HepG2 (cell line): ENCODE data around the gene TMEFF1. TPM values are rescaled to one million over a fixed set of nuclear protein-coding genes. Genes with fewer than 3 reads are reported as not detected.
A peak's percentile ranks its signal among the peaks of the same experiment; 100 is the strongest.

ENCODE experiments used
- ADNP ChIP-seq: sonication (generic); formaldehyde crosslinking; IDR thresholded peaks from 2 replicates; pipeline ENCODE4 v1.4.0; 2020; ENCODE audit warnings: missing genetic modification reagents
- BRD4 ChIP-seq: sonication (generic); formaldehyde crosslinking; IDR thresholded peaks from 2 replicates; pipeline ENCODE4 v1.4.0; 2020; ENCODE audit warnings: missing genetic modification reagents
- HNRNPUL1 ChIP-seq: fragments of 200-400 bp; formaldehyde crosslinking; IDR thresholded peaks from 2 replicates; pipeline ENCODE4 v1.6.1; 2017; ENCODE audit warnings: low read depth, mild to moderate bottlenecking, low read length, moderate library complexity
- IKZF1 ChIP-seq: fragments of 450-650 bp; IDR thresholded peaks from 2 replicates; pipeline ENCODE4 v1.7.1; 2016
- MED13 ChIP-seq: sonication (generic); formaldehyde crosslinking; IDR thresholded peaks from 2 replicates; pipeline ENCODE4 v1.5.0; 2020; ENCODE audit warnings: missing genetic modification reagents
- MTA3 ChIP-seq: sonication (generic); formaldehyde crosslinking; IDR thresholded peaks from 2 replicates; pipeline ENCODE4 v1.4.0; 2020; ENCODE audit warnings: missing genetic modification reagents
- PATZ1 ChIP-seq: sonication (generic); formaldehyde crosslinking; IDR thresholded peaks from 2 replicates; pipeline ENCODE4 v1.4.0; 2020; ENCODE audit warnings: missing genetic modification reagents
- PAX8 ChIP-seq: sonication (generic); formaldehyde crosslinking; IDR thresholded peaks from 2 replicates; pipeline ENCODE4 v1.8.0; 2022; ENCODE audit warnings: mild to moderate bottlenecking, missing genetic modification reagents, borderline replicate concordance
- POLR2AphosphoS5 ChIP-seq: IDR thresholded peaks from 2 replicates; pipeline ENCODE4 v1.6.1; 2012; ENCODE audit warnings: low read depth, low read length
- PRPF4 ChIP-seq: fragments of 200-400 bp; formaldehyde crosslinking; IDR thresholded peaks from 2 replicates; pipeline ENCODE4 v1.6.1; 2016; ENCODE audit warnings: low read length, low read depth; ENCODE audit not compliant: poor library complexity, severe bottlenecking
- SALL1 ChIP-seq: sonication (generic); formaldehyde crosslinking; IDR thresholded peaks from 2 replicates; pipeline ENCODE4 v1.8.0; 2022; ENCODE audit warnings: mild to moderate bottlenecking, missing genetic modification reagents
- TBL1XR1 ChIP-seq: fragments of 150-350 bp; IDR thresholded peaks from 2 replicates; pipeline ENCODE4 v1.6.1; 2014; ENCODE audit warnings: borderline replicate concordance, low read length; ENCODE audit not compliant: partially characterized antibody
- THYN1 ChIP-seq: sonication (generic); formaldehyde crosslinking; IDR thresholded peaks from 2 replicates; pipeline ENCODE4 v1.8.1; 2023; ENCODE audit warnings: low read depth, mild to moderate bottlenecking, moderate library complexity, missing genetic modification reagents, borderline replicate concordance
- XRCC5 ChIP-seq: fragments of 200-400 bp; formaldehyde crosslinking; optimal IDR thresholded peaks from 2 replicates; pipeline ENCODE3; 2017; ENCODE audit warnings: mild to moderate bottlenecking, low read length
- ZMYM4 ChIP-seq: sonication (generic); formaldehyde crosslinking; IDR thresholded peaks from 2 replicates; pipeline ENCODE4 v1.8.1; 2023; ENCODE audit warnings: mild to moderate bottlenecking, missing genetic modification reagents
- ZNF180 ChIP-seq: sonication (generic); formaldehyde crosslinking; IDR thresholded peaks from 2 replicates; pipeline ENCODE4 v1.4.0; 2020; ENCODE audit warnings: low read depth, missing genetic modification reagents, borderline replicate concordance
- ZNF343 ChIP-seq: sonication (generic); formaldehyde crosslinking; IDR thresholded peaks from 2 replicates; pipeline ENCODE4 v1.4.0; 2020; ENCODE audit warnings: mild to moderate bottlenecking, missing genetic modification reagents
- ZNF383 ChIP-seq: sonication (generic); formaldehyde crosslinking; IDR thresholded peaks from 2 replicates; pipeline ENCODE4 v1.4.0; 2020; ENCODE audit warnings: missing genetic modification reagents, mild to moderate bottlenecking, borderline replicate concordance
- ZNF460 ChIP-seq: sonication (generic); formaldehyde crosslinking; IDR thresholded peaks from 2 replicates; pipeline ENCODE4 v1.5.1; 2020; ENCODE audit warnings: missing genetic modification reagents, mild to moderate bottlenecking, borderline replicate concordance
- ZNF512 ChIP-seq: sonication (generic); formaldehyde crosslinking; IDR thresholded peaks from 2 replicates; pipeline ENCODE4 v1.4.0; 2020; ENCODE audit warnings: mild to moderate bottlenecking, missing genetic modification reagents
- ZNF772 ChIP-seq: sonication (generic); formaldehyde crosslinking; IDR thresholded peaks from 2 replicates; pipeline ENCODE4 v1.5.0; 2020; ENCODE audit warnings: mild to moderate bottlenecking, missing genetic modification reagents
- ZNF781 ChIP-seq: sonication (generic); formaldehyde crosslinking; IDR thresholded peaks from 2 replicates; pipeline ENCODE4 v1.5.1; 2020; ENCODE audit warnings: borderline replicate concordance, mild to moderate bottlenecking, missing genetic modification reagents; ENCODE audit errors: not compliant biosample characterization
- polyA plus RNA-seq, 8 experiments: library from polyadenylated mRNA; depleted of rRNA in 3 of 8; stranded (reverse) in 7 of 8; unstranded in 1 of 8; fragments of >200 nt; fragmentation: Illumina TruSeq in 4 of 8; extraction: Trizol in 4 of 8; gene quantifications; 2 replicates each; pipeline versions ENCODE4 v1.2.1 to v1.2.3, GENCODE V29; 2011 to 2016; ENCODE audit warnings: low read depth in 4 of 8, missing spikeins in 1 of 8, mixed read lengths in 1 of 8; ENCODE audit not compliant: insufficient read depth in 1 of 8
- total RNA-seq, 5 experiments: library from RNA; depleted of rRNA; stranded (reverse); fragments of >200 nt; fragmentation: Illumina TruSeq; extraction: Trizol; gene quantifications; 2 replicates each; pipeline ENCODE4 v1.2.3, GENCODE V29; 2016; ENCODE audit warnings: low read depth in 1 of 5
- TF ChIP-seq, protein P1 (sequence below): IDR thresholded peaks from 2 replicates; pipeline ENCODE4 v1.6.1; 2012; ENCODE audit warnings: low read length, improper control_type of control experiment
- TF ChIP-seq, protein P2 (sequence below): IDR thresholded peaks from 2 replicates; pipeline ENCODE4 v1.6.1; 2012; ENCODE audit warnings: inconsistent platforms

Gene TMEFF1
- total and polyA plus RNA-seq, 2 of the 13 experiments (the other 11 are each of a cell fraction or from before 2014, with no cell fraction given), result 0.87 to 1.9 TPM

GRCh38 chr9:100426530-100427365 lies 46.2 kb upstream of the TMEFF1 start, which contains the start of gene MSANTD3 (continued):
- peak; percentile 35 for TF ChIP-seq SALL1 (CRISPR knock-in tag)
- TF ChIP-seq, protein P1, sequence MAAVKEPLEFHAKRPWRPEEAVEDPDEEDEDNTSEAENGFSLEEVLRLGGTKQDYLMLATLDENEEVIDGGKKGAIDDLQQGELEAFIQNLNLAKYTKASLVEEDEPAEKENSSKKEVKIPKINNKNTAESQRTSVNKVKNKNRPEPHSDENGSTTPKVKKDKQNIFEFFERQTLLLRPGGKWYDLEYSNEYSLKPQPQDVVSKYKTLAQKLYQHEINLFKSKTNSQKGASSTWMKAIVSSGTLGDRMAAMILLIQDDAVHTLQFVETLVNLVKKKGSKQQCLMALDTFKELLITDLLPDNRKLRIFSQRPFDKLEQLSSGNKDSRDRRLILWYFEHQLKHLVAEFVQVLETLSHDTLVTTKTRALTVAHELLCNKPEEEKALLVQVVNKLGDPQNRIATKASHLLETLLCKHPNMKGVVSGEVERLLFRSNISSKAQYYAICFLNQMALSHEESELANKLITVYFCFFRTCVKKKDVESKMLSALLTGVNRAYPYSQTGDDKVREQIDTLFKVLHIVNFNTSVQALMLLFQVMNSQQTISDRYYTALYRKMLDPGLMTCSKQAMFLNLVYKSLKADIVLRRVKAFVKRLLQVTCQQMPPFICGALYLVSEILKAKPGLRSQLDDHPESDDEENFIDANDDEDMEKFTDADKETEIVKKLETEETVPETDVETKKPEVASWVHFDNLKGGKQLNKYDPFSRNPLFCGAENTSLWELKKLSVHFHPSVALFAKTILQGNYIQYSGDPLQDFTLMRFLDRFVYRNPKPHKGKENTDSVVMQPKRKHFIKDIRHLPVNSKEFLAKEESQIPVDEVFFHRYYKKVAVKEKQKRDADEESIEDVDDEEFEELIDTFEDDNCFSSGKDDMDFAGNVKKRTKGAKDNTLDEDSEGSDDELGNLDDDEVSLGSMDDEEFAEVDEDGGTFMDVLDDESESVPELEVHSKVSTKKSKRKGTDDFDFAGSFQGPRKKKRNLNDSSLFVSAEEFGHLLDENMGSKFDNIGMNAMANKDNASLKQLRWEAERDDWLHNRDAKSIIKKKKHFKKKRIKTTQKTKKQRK, result no peak
- no peak for TF ChIP-seq PRPF4
- no peak for TF ChIP-seq BRD4 (CRISPR knock-in tag)
- TF ChIP-seq PAX8 (CRISPR knock-in tag), result no peak
- TF ChIP-seq ZNF512 (CRISPR knock-in tag), result no peak
- TF ChIP-seq ZNF343 (CRISPR knock-in tag), result no peak
- TF ChIP-seq, protein P2, sequence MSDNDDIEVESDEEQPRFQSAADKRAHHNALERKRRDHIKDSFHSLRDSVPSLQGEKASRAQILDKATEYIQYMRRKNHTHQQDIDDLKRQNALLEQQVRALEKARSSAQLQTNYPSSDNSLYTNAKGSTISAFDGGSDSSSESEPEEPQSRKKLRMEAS, result peak; percentile 61
- no peak for TF ChIP-seq ZNF460 (CRISPR knock-in tag)
- TF ChIP-seq MED13 (CRISPR knock-in tag), result no peak
- no peak for TF ChIP-seq THYN1 (CRISPR knock-in tag)
- TF ChIP-seq ZNF781 (CRISPR knock-in tag), result no peak
- TF ChIP-seq PATZ1 (CRISPR knock-in tag), result peak; percentile 25; the same call in 1 of the 2 replicates
- TF ChIP-seq ZMYM4 (CRISPR knock-in tag), result 0 out of 2 replicates have a peak, but pooled peaks have one; percentile 42
- no peak for TF ChIP-seq ZNF180
- no peak for TF ChIP-seq ADNP
- TF ChIP-seq HNRNPUL1, result no peak
- TF ChIP-seq POLR2AphosphoS5, result peak; percentile 61; the same call in 1 of the 2 replicates
- TF ChIP-seq XRCC5, result peak; percentile 24
- TF ChIP-seq TBL1XR1, result no peak
- no peak for TF ChIP-seq IKZF1
- TF ChIP-seq ZNF772, result no peak
- TF ChIP-seq ZNF383 (CRISPR knock-in tag), result no peak
- no peak for TF ChIP-seq MTA3 (CRISPR knock-in tag)
